Neural cell (in vitro differentiated cells): Measurements from ENCODE around the gene GXYLT2.

Experiments used
- CTCF ChIP-seq: fragments of 450-650 bp; IDR thresholded peaks from 2 replicates; pipeline ENCODE4 v1.5.1; 2014; ENCODE audit warnings: antibody characterized with exemption, mild to moderate bottlenecking, moderate library complexity; ENCODE audit not compliant: poor library complexity, severe bottlenecking
- EZH2 ChIP-seq: fragments of 200-600, 300-800 bp; shearing (Covaris generic), sonication (generic); IDR thresholded peaks from 2 replicates; pipeline ENCODE4 v1.6.1; 2014; ENCODE audit warnings: antibody characterized with exemption, low read length, borderline replicate concordance, mild to moderate bottlenecking; ENCODE audit not compliant: insufficient read depth, poor library complexity, severe bottlenecking
- MXI1 ChIP-seq: fragments of 450-650 bp; conservative IDR thresholded peaks from 2 replicates; pipeline ENCODE4 v1.6.1; 2014; ENCODE audit warnings: antibody characterized with exemption, mild to moderate bottlenecking; ENCODE audit not compliant: poor library complexity, severe bottlenecking
- REST ChIP-seq: IDR thresholded peaks from 2 replicates; pipeline ENCODE4 v1.6.1; 2012; ENCODE audit warnings: borderline replicate concordance
- TAF1 ChIP-seq: IDR thresholded peaks from 2 replicates; pipeline ENCODE4 v1.6.1; 2012; ENCODE audit warnings: low read depth

GRCh38 chr3:72962317-72962716 lies 74.5 kb downstream of the GXYLT2 start:
- TF ChIP-seq CTCF = no peak
- TF ChIP-seq REST = no peak
- TF ChIP-seq EZH2 = no peak
- TF ChIP-seq TAF1 = no peak
- TF ChIP-seq MXI1 = no peak
